OCI-LY1 (cell line): ENCODE measurements around the gene CD163.

Experiments
- H2AFZ ChIP-seq: fragments of 200-600 bp; sonication (generic), shearing (Covaris generic); 2 replicates; pipeline ENCODE4 v1.6.0; 2014; ENCODE audit warnings: antibody characterized with exemption, mild to moderate bottlenecking, low read length
- H3F3A ChIP-seq: fragments of 200-600 bp; sonication (generic), shearing (Covaris generic); 2 replicates; pipeline ENCODE4 v1.6.0; 2014; ENCODE audit warnings: mild to moderate bottlenecking, antibody characterized with exemption, low read length, moderate library complexity; ENCODE audit not compliant: insufficient read depth
- H3K27ac ChIP-seq: fragments of 200-600 bp; sonication (generic); 2 replicates; pipeline ENCODE4 v1.5.1; 2014; ENCODE audit warnings: low read length, mixed run types, mild to moderate bottlenecking, low read depth; ENCODE audit not compliant: poor library complexity, severe bottlenecking
- H3K27me3 ChIP-seq: fragments of 200-600 bp; sonication (generic); 2 replicates; pipeline ENCODE4 v1.6.0; 2014; ENCODE audit warnings: antibody characterized with exemption, mild to moderate bottlenecking, low read length, moderate library complexity; ENCODE audit not compliant: insufficient read depth
- H3K36me3 ChIP-seq: fragments of 200-600 bp; sonication (generic); 2 replicates; pipeline ENCODE4 v1.6.1; 2014; ENCODE audit warnings: mild to moderate bottlenecking, antibody characterized with exemption, low read length, moderate library complexity, mixed read lengths; ENCODE audit not compliant: insufficient read depth
- H3K4me1 ChIP-seq: fragments of 200-600 bp; sonication (generic); 2 replicates; pipeline ENCODE4 v1.5.1; 2014; ENCODE audit warnings: mild to moderate bottlenecking, low read length, moderate library complexity; ENCODE audit not compliant: insufficient read depth, severe bottlenecking
- H3K4me2 ChIP-seq: fragments of 200-600 bp; sonication (generic), shearing (Covaris generic); 2 replicates; pipeline ENCODE4 v1.6.1; 2014; ENCODE audit warnings: low read length
- H3K4me3 ChIP-seq: fragments of 200-600 bp; sonication (generic); 2 replicates; pipeline ENCODE4 v1.5.1; 2014; ENCODE audit warnings: low read length, low read depth, mild to moderate bottlenecking, mixed read lengths; ENCODE audit not compliant: poor library complexity, severe bottlenecking
- H3K79me2 ChIP-seq: fragments of 200-600 bp; shearing (Covaris generic); 2 replicates; pipeline ENCODE4 v1.6.1; 2016; ENCODE audit warnings: mixed run types, low read length, mixed read lengths; ENCODE audit not compliant: insufficient read depth
- H3K9ac ChIP-seq: fragments of 200-600 bp; sonication (generic), shearing (Covaris generic); 2 replicates; pipeline ENCODE4 v1.6.1; 2014; ENCODE audit warnings: mild to moderate bottlenecking, low read length, mixed read lengths
- H3K9me2 ChIP-seq: fragments of 200-600 bp; sonication (generic), shearing (Covaris generic); 2 replicates; pipeline ENCODE4 v1.6.1; 2014; ENCODE audit warnings: low read depth, mild to moderate bottlenecking, low read length, mixed read lengths
- H3K9me3 ChIP-seq: fragments of 200-600 bp; shearing (Covaris generic); 2 replicates; pipeline ENCODE4 v1.6.1; 2014; ENCODE audit warnings: low read length, mixed read lengths
- H4K20me1 ChIP-seq: fragments of 200-600 bp; sonication (generic), shearing (Covaris generic); 2 replicates; pipeline ENCODE4 v1.6.0; 2016; ENCODE audit warnings: mild to moderate bottlenecking, low read length; ENCODE audit not compliant: insufficient read depth
- CTCF ChIP-seq: fragments of 200-600 bp; sonication (generic), shearing (Covaris generic); IDR thresholded peaks from 2 replicates; pipeline ENCODE4 v1.5.1; 2017; ENCODE audit warnings: mild to moderate bottlenecking, antibody characterized with exemption, low read length, moderate library complexity, mixed read lengths
- EZH2 ChIP-seq: fragments of 200-600 bp; sonication (generic), shearing (Covaris generic); IDR thresholded peaks from 2 replicates; pipeline ENCODE4 v1.8.0; 2017; ENCODE audit warnings: borderline replicate concordance, mixed run types, mild to moderate bottlenecking, antibody characterized with exemption, low read length, moderate library complexity, mixed read lengths

CD163 gene

GRCh38 chr12:7483343-7483742 lies 20.2 kb downstream of the CD163 start:
- no peaks in the 10 kb centered on the region for H3F3A ChIP-seq
- no peaks in the 10 kb centered on the region for H3K9me3 ChIP-seq
- no peak overlapping the region for H2AFZ ChIP-seq
- H4K20me1 ChIP-seq = no peaks in the 10 kb centered on the region
- H3K27ac ChIP-seq = no peak overlapping the region
- H3K9ac ChIP-seq = no peak overlapping the region
- no peaks in the 10 kb centered on the region for H3K79me2 ChIP-seq
- H3K27me3 ChIP-seq = no peaks in the 10 kb centered on the region
- H3K4me3 ChIP-seq = no peak overlapping the region
- H3K4me2 ChIP-seq = no peak overlapping the region
- H3K9me2 ChIP-seq = no peaks in the 10 kb centered on the region
- H3K4me1 ChIP-seq = no peaks in the 10 kb centered on the region
- TF ChIP-seq EZH2 = no peak
- TF ChIP-seq CTCF = no peak
- no peaks in the 10 kb centered on the region for H3K36me3 ChIP-seq

GRCh38 chr12:7479771-7480170 lies 23.8 kb downstream of the CD163 start:
- no peaks in the 10 kb centered on the region for H3K36me3 ChIP-seq
- H2AFZ ChIP-seq = no peak overlapping the region
- no peaks in the 10 kb centered on the region for H3K4me1 ChIP-seq
- no peak overlapping the region for H3K27ac ChIP-seq
- H4K20me1 ChIP-seq = no peaks in the 10 kb centered on the region
- no peaks in the 10 kb centered on the region for H3K79me2 ChIP-seq
- no peak overlapping the region for H3K4me2 ChIP-seq
- H3K9me3 ChIP-seq = no peaks in the 10 kb centered on the region
- no peak overlapping the region for H3K9ac ChIP-seq
- H3K27me3 ChIP-seq = no peaks in the 10 kb centered on the region
- H3K9me2 ChIP-seq = no peaks in the 10 kb centered on the region
- no peaks in the 10 kb centered on the region for H3F3A ChIP-seq
- H3K4me3 ChIP-seq = no peak overlapping the region
- no peak for TF ChIP-seq CTCF
- TF ChIP-seq EZH2 = no peak

GRCh38 chr12:7472060-7472459 lies 31.5 kb downstream of the CD163 start:
- Histone ChIP-seq H3K27ac (no peak overlapping the region), H3K4me1 (no peaks in the 10 kb centered on the region), H3K79me2 (no peaks in the 10 kb centered on the region), H3K36me3 (no peaks in the 10 kb centered on the region), H3K4me2 (no peak overlapping the region), H3K27me3 (no peaks in the 10 kb centered on the region), H4K20me1 (no peaks in the 10 kb centered on the region), H3K9me3 (no peaks in the 10 kb centered on the region), H3F3A (no peaks in the 10 kb centered on the region), H3K4me3 (no peak overlapping the region), H2AFZ (no peak overlapping the region), H3K9ac (no peak overlapping the region), H3K9me2 (no peaks in the 10 kb centered on the region)
- TF ChIP-seq CTCF (no peak), EZH2 (no peak)
